Measurements from ENCODE around the gene STBD1.

DNA sequence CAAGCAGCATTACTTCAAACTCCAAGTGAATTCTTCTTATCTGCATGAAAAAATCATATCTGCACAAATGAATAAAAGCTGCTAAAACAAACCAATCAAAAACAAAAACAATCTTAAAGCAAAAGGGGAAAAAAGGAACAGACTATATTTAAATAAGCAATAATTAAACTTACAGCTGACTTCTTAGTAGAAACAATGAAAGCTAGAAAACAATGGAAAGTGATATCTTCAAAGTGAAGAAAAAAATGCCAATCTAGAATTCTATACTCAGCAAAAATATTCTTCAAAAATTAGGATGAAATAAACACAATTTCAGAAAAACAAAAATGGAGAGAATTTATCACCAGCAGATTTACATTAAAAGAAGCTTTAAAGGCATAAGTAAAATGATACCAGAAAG, 20.0 kb downstream of the STBD1 start:
- TF ChIP-seq EZH2 (optimal IDR thresholded peaks at IDR 0.05; ENCODE audit: low read depth, low read length), result no peak
- TF ChIP-seq, protein P1, sequence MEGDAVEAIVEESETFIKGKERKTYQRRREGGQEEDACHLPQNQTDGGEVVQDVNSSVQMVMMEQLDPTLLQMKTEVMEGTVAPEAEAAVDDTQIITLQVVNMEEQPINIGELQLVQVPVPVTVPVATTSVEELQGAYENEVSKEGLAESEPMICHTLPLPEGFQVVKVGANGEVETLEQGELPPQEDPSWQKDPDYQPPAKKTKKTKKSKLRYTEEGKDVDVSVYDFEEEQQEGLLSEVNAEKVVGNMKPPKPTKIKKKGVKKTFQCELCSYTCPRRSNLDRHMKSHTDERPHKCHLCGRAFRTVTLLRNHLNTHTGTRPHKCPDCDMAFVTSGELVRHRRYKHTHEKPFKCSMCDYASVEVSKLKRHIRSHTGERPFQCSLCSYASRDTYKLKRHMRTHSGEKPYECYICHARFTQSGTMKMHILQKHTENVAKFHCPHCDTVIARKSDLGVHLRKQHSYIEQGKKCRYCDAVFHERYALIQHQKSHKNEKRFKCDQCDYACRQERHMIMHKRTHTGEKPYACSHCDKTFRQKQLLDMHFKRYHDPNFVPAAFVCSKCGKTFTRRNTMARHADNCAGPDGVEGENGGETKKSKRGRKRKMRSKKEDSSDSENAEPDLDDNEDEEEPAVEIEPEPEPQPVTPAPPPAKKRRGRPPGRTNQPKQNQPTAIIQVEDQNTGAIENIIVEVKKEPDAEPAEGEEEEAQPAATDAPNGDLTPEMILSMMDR (IDR thresholded peaks at IDR 0.05; ENCODE audit: low read length), result no peak
